DND-41 (cell line): Measurements from ENCODE around the gene ENTPD2.
A peak's percentile ranks its signal among the peaks of the same experiment; 100 is the strongest.
"Not testable (repeated sequence)": the region's sequence is repeated elsewhere in the genome, so short reads cannot be mapped to it uniquely, and the experiment has no call there.

Experiments
- ATAC-seq: fragments of 200-7000 bp; cut with Tn5 transposase; 3 replicates; pipeline ENCODE4 v1.9.1; 2021; ENCODE audit warnings: low read depth; ENCODE audit not compliant: insufficient read depth
- DNase-seq: peaks from one replicate; pipeline ENCODE4 v3.0.0-alpha.2; 2020
- H2AFZ ChIP-seq: 2 replicates; pipeline ENCODE4 v1.6.0; 2012; ENCODE audit warnings: low read depth, low read length
- H3K27ac ChIP-seq: 2 replicates; pipeline ENCODE4 v1.5.1; 2012; ENCODE audit warnings: low read length, inconsistent platforms
- H3K27me3 ChIP-seq: fragments of 200-600 bp; sonication (generic); 2 replicates; pipeline ENCODE4 v1.6.0; 2012; ENCODE audit warnings: low read length, mild to moderate bottlenecking, inconsistent platforms; ENCODE audit not compliant: insufficient read depth, poor library complexity
- H3K36me3 ChIP-seq: 2 replicates; pipeline ENCODE4 v1.5.1; 2012; ENCODE audit warnings: low read length, inconsistent platforms; ENCODE audit not compliant: insufficient read depth
- H3K4me1 ChIP-seq: 2 replicates; pipeline ENCODE4 v1.5.1; 2012; ENCODE audit warnings: mild to moderate bottlenecking, low read length; ENCODE audit not compliant: insufficient read depth
- H3K4me2 ChIP-seq: 2 replicates; pipeline ENCODE4 v1.6.0; 2012; ENCODE audit warnings: mild to moderate bottlenecking, moderate library complexity, low read length, inconsistent platforms; ENCODE audit not compliant: insufficient read depth
- H3K4me3 ChIP-seq, 2 experiments: fragments of 200-600 bp in 1 of 2; shearing (Covaris generic) in 1 of 2; 2 replicates each; pipeline ENCODE4 v1.5.1; 2012 to 2016; ENCODE audit warnings: inconsistent platforms in 2 of 2, low read length in 2 of 2, mild to moderate bottlenecking in 2 of 2, low read depth in 1 of 2, moderate library complexity in 1 of 2
- H3K79me2 ChIP-seq: 2 replicates; pipeline ENCODE4 v1.6.0; 2012; ENCODE audit warnings: low read length, inconsistent platforms; ENCODE audit not compliant: insufficient read depth
- H3K9ac ChIP-seq: 2 replicates; pipeline ENCODE4 v1.6.0; 2012; ENCODE audit warnings: low read depth, mild to moderate bottlenecking, inconsistent platforms, low read length, moderate library complexity
- H3K9me3 ChIP-seq: 2 replicates; pipeline ENCODE4 v1.5.1; 2012; ENCODE audit warnings: low read length, moderate library complexity, mild to moderate bottlenecking, inconsistent platforms; ENCODE audit not compliant: insufficient read depth, severe bottlenecking
- H4K20me1 ChIP-seq: 2 replicates; pipeline ENCODE4 v1.6.0; 2012; ENCODE audit warnings: low read length; ENCODE audit not compliant: insufficient read depth
- CTCF ChIP-seq: IDR thresholded peaks from 2 replicates; pipeline ENCODE4 v1.5.1; 2012; ENCODE audit warnings: borderline replicate concordance, low read length, moderate library complexity, mild to moderate bottlenecking; ENCODE audit not compliant: poor library complexity, severe bottlenecking; ENCODE audit errors: extremely low read depth
- EZH2 ChIP-seq: IDR thresholded peaks from 3 replicates; pipeline ENCODE4 v1.6.1; 2012; ENCODE audit warnings: borderline replicate concordance, low read depth, mild to moderate bottlenecking, moderate library complexity, low read length, inconsistent platforms; ENCODE audit not compliant: severe bottlenecking

ENTPD2 gene

GRCh38 chr9:137064027-137064879 lies 10.4 kb upstream of the ENTPD2 start:
- Histone ChIP-seq H2AFZ (no peak overlapping the region), H3K9ac (no peak overlapping the region), H3K79me2 (peaks cover 8% of the 10 kb centered on the region), H3K4me2 (no peak overlapping the region), H3K27ac (no peak overlapping the region), H3K9me3 (no peaks in the 10 kb centered on the region), H3K36me3 (peaks cover 29% of the 10 kb centered on the region), H4K20me1 (peaks cover 47% of the 10 kb centered on the region), H3K27me3 (no peaks in the 10 kb centered on the region), H3K4me1 (peaks cover 18% of the 10 kb centered on the region), H3K4me3 (no peak overlapping the region)
- DNase-seq (peak; percentile 52), ATAC-seq (peak; percentile 48; the same call in 2 of the 3 replicates)
- TF ChIP-seq CTCF (peak; percentile 87), EZH2 (no peak)

GRCh38 chr9:137063311-137064026 lies 9.6 kb upstream of the ENTPD2 start:
- H4K20me1 ChIP-seq = peaks cover 39% of the 10 kb centered on the region

GRCh38 chr9:137062798-137063197 lies 8.9 kb upstream of the ENTPD2 start:
- not testable (repeated sequence) for H2AFZ ChIP-seq, DNase-seq, H3K9ac ChIP-seq, H3K4me1 ChIP-seq, H3K4me3 ChIP-seq, H3K9me3 ChIP-seq, H3K27ac ChIP-seq, H3K79me2 ChIP-seq, ATAC-seq, H3K4me2 ChIP-seq, H3K27me3 ChIP-seq
- Histone ChIP-seq H3K36me3 (peaks cover 29% of the 10 kb centered on the region), H4K20me1 (peaks cover 32% of the 10 kb centered on the region)

More at GRCh38 chr9:137063311-137064026, 9.6 kb upstream of the ENTPD2 start:
- H2AFZ ChIP-seq = no peak overlapping the region
- TF ChIP-seq EZH2 = no peak
- no peak for TF ChIP-seq CTCF
- no peak for DNase-seq
- H3K36me3 ChIP-seq = peaks cover 29% of the 10 kb centered on the region
- no peak overlapping the region for H3K4me2 ChIP-seq
- H3K4me3 ChIP-seq = no peak overlapping the region
- H3K9me3 ChIP-seq = no peaks in the 10 kb centered on the region
- H3K27ac ChIP-seq = no peak overlapping the region
- H3K4me1 ChIP-seq = peaks cover 10% of the 10 kb centered on the region
- H3K27me3 ChIP-seq = no peaks in the 10 kb centered on the region
- no peak for ATAC-seq
- no peak overlapping the region for H3K9ac ChIP-seq
- peaks cover under 1% of the 10 kb centered on the region; the same call in 1 of the 2 replicates for H3K79me2 ChIP-seq

GRCh38 chr9:137062384-137062783 lies 8.5 kb upstream of the ENTPD2 start:
- no peak overlapping the region for H3K4me3 ChIP-seq
- no peak overlapping the region for H3K9ac ChIP-seq
- H3K79me2 ChIP-seq = no peaks in the 10 kb centered on the region
- 0 out of 3 replicates have a peak, but pooled peaks have one; percentile 18 for ATAC-seq
- DNase-seq = no peak
- no peak overlapping the region for H3K27ac ChIP-seq
- no peaks in the 10 kb centered on the region for H3K4me1 ChIP-seq
- H4K20me1 ChIP-seq = peaks cover 32% of the 10 kb centered on the region
- no peaks in the 10 kb centered on the region for H3K27me3 ChIP-seq
- H3K36me3 ChIP-seq = peaks cover 29% of the 10 kb centered on the region
- no peak overlapping the region for H3K4me2 ChIP-seq
- H3K9me3 ChIP-seq = no peaks in the 10 kb centered on the region
- TF ChIP-seq EZH2 (no peak), CTCF (no peak)
- H2AFZ ChIP-seq = no peak overlapping the region
